NCI-H345 treated with DMSO at 0.1 percent for 48 hours (cell line): ENCODE data around the gene SIGMAR1.

ENCODE experiments used
- DNase-seq: peaks from one replicate; lab custom pipeline; 2025; ENCODE audit not compliant: unreplicated experiment; lab: John Stamatoyannopoulos, UW

Gene SIGMAR1

DNA sequence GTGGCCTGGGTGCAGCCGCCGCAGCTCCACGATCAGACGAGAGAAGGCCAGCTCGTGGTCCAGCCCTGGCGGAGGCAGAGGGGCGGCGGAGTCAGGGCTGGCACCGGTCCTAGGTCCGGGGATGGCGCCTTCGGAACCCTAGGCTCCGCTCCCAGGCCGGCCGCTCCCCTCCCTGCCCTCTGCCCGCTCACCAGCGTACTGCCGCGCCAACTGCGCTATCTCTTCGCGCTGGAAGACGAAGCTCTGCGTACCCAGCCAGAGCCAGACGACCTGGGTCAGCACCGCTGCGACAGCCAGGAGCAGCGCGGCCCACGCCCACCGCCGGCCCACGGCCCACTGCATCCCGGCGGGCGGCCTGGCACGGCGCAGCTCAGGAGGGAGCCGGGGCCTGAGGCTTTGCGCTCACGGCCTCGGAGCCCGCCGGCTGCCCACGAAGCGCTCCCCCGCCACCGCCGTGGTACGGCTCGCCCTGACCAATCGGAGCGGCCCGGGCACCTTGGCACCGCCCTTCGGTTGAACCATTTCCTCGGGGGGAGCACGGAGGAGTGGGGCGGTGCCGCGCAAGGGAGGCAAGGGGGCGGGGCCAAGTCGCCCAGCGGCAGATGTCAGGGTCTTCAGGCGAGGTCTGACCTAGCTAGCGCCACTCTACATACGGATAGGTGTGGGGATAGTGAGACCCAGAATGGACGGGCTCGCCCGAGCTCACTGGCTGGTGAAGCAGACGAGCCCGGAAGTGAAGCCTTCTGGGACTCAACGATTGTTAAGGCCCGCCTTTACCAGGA lies at the start of gene SIGMAR1:
Gene SIGMAR1, minus strand, starts transcription at position 432 of the 782 bp plus-strand sequence. Its CDS starts 90 bp downstream, at position 342.
- peak; percentile 87 for DNase-seq

DNA sequence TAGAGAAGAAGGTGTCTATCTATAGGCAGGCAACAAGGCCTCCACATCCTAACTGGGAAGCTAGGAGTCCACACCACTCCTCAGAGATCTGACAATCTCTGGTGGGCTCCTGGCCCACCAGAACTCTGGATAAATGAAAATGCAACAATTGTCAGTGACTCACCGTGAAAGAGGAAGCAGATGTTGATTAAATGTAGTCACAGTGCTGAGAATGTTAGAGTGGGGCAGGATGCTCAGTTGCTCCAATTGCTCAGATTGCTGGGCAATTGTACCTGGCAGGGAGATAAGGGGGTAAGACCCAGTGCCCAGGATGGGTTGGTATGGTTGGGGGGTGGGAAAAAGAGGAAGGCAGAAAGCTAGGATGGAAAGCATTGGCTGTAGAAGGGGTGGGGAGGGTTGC lies 49.1 kb upstream of the SIGMAR1 start:
- DNase-seq, result no peak

- no peak for DNase-seq
Observed at GRCh38 chr9:34686231-34686630, 48.6 kb upstream of the SIGMAR1 start.

DNA sequence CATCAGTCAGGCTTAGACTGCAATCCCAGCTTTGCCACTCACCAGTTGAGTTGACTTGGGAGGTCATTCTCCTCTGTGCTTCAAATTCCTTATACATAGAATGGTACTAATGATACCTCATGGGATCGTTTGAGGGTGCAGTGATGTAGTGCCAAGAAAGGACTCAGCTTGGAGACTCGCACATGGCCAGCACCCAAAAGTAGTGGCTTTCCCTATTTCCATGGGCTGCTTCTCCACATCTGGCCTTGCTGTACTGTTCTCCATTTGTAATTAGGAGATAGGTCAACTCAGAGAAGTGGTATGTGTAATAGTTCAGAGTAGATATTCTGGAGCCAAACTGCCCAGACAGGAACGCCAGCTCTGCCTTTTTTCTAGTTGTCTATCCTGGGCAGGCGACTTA lies 48.0 kb upstream of the SIGMAR1 start:
- no peak for DNase-seq

- no peak for DNase-seq
Observed at GRCh38 chr9:34684816-34685215, 47.2 kb upstream of the SIGMAR1 start.

- DNase-seq, result no peak
Observed at GRCh38 chr9:34684145-34684544, 46.6 kb upstream of the SIGMAR1 start.

- DNase-seq, result no peak
Observed at GRCh38 chr9:34675869-34676268, 38.3 kb upstream of the SIGMAR1 start.

- no peak for DNase-seq
Observed at GRCh38 chr9:34675048-34675714, 37.6 kb upstream of the SIGMAR1 start.

DNA sequence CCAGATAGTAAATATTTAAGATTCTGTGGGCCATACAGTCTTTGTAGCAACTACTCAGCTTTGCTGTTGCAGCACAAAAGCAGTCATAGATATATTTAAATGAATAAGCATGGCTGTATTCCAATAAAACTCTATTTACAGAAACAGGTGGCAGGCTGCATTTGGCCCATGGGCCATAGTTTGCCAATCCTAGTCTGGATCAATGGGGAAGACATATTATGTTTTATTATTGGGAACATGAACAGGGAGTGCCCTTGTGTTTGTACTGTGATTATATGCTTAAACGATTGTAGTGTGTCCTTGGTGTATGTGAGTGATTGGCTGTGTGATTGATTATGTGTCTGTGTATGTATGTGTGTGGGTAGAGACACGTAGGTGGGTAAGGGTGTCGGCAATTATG lies 36.9 kb upstream of the SIGMAR1 start:
- no peak for DNase-seq

- DNase-seq, result no peak
Observed at GRCh38 chr9:34671307-34671706, 33.7 kb upstream of the SIGMAR1 start.

DNA sequence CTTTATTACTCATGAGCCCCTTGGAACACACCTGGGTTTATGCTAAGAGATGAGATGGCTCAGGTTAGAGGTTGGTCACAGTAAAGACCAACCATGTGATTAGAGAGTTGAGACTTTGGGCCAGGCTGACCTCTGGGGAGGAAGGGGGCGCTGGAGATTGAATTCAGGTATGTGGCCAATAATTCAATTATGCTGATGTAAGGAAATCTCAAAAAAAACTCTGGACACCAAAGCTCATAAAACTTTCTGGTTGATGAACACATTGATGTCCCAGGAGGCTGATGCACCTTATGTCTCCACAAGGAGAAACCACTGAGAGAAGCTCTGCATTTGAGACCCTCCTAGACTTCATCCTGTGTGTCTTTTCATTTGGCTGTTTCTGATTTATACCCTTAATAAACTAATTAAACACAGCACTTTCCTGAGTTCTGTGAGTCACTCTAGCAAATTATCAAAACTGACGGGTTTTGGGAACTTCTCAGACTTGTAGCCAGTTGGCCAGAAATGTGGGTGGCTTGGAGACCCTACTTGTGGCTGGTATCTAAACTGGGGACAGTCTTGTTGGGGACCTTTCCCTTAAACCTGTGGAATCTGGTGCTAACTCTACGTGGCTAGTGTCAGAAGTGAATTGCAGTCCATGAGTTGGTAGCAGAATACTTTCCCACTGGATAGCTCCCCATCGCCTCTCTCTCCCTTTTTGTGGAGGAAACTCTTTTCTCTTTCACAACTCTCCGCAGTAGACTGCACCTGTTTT lies 32.4 kb upstream of the SIGMAR1 start:
- DNase-seq, result no peak

DNA sequence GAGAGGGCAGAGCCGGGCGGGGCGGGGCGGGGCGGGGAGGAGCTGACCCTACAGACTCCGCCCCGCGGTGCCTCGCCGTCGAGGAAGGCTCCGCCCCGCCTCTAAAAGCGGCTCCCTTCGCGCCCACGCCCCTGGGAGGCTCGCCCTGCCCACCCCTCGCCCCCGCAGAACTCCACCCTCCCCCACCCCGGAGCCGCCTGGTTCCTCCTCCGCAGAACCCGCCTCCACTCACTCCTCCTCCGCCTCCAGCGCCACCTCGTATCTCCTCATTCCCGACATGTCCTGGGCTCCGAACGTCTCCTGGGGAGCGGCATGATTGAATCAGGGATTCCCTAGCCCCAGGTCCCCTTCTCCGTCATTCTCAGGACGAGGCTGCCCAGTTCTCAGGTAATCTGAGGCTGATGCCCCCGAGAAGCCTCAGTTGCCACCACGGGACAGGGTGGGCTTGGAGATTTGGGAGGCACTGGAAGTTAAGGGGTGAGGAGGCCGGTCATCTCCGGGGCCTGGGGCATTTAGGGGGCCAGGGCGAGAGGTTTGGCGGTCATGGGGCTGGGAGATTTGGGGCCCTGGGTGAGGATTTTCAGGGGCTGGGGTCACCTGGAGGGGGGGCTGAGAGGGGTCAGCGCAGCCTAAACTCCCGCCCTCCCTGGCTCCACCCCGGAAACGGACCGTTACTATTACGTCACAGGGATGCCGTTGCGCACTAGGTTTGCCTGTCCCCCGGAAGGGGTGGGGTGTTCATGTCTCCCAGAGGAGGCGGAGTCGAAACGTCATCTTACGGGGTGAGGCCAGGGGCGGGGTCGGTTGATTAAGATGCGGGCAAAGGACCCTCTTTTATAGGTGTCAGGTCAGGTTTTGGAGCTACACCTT lies 28.0 kb upstream of the SIGMAR1 start:
- DNase-seq, result peak; percentile 93

DNA sequence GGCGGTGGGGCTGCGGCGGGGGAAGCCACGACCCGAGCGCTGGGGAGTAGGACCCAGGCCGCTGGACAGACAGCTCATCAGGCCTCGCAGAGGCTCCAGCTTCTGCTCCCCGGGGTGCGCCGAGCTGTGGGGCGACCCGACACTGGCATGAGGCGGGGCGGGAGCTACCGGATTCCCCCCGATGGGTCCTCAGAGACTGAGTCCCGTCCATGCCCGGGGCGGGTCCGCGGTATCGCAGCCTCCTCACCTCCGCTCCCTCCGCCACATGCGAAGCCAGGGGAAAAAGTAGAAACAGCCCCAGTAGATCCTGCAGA lies 27.4 kb upstream of the SIGMAR1 start:
- no peak for DNase-seq

GRCh38 chr9:34664281-34665066 lies 26.9 kb upstream of the SIGMAR1 start:
- no peak for DNase-seq

GRCh38 chr9:34663303-34663605 lies 25.7 kb upstream of the SIGMAR1 start:
- no peak for DNase-seq

- DNase-seq, result no peak
Observed at GRCh38 chr9:34662526-34663302, 25.1 kb upstream of the SIGMAR1 start, which contains the start of gene CCL27. TSS of gene CCL27 (minus strand) at chr9:34662657. CDS start at chr9:34662633, 24 bp downstream.

DNA sequence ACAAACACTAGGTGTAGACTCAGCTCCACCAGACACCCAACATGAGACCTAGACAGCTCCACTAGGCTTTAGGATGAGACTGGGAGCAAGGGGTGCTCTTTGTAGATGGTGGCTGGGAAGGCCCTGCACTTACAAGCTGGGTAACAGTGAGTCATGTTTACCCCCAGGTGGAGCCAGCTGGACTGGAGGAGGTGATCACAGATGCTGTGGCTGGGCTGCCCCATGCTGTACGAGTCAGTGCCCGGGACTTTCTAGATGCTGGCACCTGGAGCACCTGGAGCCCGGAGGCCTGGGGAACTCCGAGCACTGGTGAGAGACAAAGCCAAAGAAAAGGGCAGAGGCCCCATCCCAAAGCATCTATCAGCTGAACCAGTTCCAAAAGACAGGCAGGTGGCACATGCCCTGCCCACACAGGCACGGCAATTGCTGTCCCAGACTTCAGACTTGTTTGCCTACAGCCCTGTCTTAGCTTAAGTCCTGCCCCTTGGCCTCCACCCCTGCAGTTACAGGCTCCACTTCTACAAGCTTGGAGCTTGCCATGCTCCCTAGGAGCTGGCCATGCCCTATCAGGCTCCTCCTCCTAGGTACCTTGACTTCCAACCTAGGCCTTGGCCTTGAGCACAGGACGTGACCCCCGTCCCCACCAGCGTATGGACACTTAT lies 22.1 kb upstream of the SIGMAR1 start:
- DNase-seq, result no peak

DNA sequence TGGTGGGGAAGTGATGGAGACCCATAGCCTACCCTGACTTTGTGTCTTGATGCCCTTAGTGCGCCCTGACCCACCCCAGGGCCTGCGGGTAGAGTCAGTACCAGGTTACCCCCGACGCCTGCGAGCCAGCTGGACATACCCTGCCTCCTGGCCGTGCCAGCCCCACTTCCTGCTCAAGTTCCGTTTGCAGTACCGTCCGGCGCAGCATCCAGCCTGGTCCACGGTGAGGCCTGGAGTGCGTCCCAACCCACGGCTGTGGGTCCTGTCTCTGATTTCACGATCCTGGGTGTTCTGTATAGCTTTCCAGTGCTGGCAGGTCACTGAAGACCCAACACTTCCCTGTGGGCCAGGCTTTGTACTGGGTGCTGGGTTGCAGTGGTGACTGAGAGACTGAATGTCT lies 20.9 kb upstream of the SIGMAR1 start:
- DNase-seq, result no peak

GRCh38 chr9:34656992-34657391 lies 19.4 kb upstream of the SIGMAR1 start:
- DNase-seq, result no peak
